Hematopoietic multipotent progenitor cell (in vitro differentiated cells): Measurements from ENCODE around the gene B4GALNT1. TPM values are rescaled to one million over a fixed set of nuclear protein-coding genes. Genes with fewer than 3 reads are reported as not detected.
A peak's percentile ranks its signal among the peaks of the same experiment; 100 is the strongest.
"Not testable (repeated sequence)": the region's sequence is repeated elsewhere in the genome, so short reads cannot be mapped to it uniquely, and the experiment has no call there.

Source experiments
- DNase-seq, 3 donors: peaks; one replicate each; pipeline ENCODE4 v3.0.0-alpha.2; 2011 to 2015; ENCODE audit warnings: low read depth in 2 of 3, low spot score in 2 of 3
- total RNA-seq: library from RNA; depleted of rRNA; stranded (reverse); fragments of >200 nt; gene quantifications from one replicate; pipeline ENCODE4 v1.2.3, GENCODE V29; 2012

B4GALNT1 gene
- total RNA-seq, 1 donor, result 0.81 TPM

DNA sequence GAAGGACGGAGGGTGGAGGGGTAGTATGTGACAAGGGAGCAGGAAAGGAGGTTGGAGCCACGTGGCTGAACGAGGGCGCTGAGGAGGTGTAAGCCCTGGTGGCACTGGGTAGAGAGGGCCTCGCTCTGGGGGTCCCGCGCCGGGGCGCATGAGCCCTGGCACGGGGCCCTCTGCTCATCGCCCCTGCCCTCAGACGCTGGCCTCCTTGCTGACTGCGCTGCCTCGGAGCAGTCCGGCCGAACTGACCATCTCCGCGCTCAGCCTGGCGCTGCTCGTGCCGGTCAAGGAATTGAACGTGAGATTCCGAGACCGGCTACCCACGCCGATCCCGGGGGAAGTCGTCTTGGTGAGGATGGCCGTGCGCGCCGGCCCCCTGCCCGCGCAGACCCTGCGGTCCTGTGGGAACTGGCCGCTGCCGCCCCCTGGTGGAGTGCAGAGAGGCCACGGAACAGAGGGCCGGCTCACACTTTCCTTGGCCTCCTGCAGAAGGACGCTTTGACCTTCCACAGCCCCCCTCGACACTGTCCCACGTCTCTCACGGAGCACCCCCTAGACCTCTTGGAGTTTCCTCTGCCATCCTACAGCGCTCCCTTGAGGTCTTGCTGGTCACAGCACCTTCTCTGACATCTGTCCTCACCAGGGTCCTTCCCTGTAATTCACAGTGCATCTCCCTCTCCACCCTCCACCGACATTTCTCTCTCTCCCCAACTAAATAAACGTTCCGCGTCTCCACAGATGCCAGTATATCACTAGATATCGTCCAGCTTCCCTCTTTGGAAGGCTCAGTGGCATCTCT is 11.3 kb downstream of the B4GALNT1 start:
- DNase-seq, result peak in 1 of 3 donors; percentile 51

DNA sequence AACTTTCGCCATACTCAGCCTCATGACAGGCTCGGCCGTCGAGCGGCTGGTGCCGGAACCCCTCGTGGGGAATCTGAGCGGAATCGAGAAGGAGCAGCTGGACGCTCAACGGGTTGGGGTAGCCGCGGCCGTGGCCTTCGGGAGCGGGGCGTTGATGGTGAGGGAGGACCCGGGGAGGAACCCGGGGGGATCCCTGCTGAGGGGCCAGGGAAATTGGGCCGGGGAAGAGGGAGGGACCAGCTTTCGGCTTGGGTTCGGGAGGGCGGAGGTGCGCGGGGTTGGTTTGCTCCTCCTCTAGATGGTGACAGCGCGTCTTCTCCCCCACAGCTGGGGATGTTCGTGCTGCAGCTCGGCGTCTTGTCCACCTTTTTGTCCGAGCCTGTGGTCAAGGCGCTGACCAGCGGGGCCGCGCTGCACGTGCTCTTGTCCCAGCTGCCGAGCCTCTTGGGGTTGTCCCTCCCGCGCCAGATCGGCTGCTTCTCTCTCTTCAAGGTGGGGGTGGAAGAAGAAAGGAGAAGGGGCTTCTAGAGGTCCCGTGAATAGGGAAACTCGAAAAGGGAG is 12.0 kb downstream of the B4GALNT1 start:
- DNase-seq, result no peak

DNA sequence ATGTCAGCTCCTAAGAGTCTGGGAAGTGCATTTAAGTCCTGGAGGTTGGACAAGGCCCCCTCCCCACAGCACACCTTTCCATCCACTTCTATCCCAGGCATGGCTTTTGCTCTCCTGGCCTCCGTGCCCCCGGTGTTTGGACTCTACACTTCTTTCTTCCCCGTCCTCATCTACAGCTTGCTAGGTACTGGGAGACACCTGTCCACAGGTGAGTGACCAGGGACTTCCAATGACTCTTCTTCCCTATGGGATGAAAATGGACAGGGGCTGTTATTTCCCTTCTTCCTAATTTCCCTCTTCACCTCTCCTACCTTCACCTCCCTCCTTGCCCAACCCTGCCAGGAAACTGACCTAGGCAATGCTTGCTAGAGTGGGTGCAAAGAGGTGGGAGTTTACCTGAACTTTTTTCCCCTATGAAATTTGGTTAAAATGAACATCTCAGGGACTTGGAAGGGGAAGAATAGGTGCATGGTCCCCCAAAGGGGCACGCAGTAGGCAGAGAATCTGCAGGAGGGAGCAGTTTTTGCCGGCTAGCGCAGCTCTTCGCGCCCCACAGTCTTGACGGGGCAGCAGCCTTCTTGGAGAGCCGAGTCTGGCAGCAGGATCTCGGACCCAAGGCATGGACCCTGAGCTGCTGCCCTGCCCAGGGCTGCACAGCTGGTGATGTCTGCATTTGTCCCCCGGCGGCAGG is 12.6 kb downstream of the B4GALNT1 start:
- no peak for DNase-seq

DNA sequence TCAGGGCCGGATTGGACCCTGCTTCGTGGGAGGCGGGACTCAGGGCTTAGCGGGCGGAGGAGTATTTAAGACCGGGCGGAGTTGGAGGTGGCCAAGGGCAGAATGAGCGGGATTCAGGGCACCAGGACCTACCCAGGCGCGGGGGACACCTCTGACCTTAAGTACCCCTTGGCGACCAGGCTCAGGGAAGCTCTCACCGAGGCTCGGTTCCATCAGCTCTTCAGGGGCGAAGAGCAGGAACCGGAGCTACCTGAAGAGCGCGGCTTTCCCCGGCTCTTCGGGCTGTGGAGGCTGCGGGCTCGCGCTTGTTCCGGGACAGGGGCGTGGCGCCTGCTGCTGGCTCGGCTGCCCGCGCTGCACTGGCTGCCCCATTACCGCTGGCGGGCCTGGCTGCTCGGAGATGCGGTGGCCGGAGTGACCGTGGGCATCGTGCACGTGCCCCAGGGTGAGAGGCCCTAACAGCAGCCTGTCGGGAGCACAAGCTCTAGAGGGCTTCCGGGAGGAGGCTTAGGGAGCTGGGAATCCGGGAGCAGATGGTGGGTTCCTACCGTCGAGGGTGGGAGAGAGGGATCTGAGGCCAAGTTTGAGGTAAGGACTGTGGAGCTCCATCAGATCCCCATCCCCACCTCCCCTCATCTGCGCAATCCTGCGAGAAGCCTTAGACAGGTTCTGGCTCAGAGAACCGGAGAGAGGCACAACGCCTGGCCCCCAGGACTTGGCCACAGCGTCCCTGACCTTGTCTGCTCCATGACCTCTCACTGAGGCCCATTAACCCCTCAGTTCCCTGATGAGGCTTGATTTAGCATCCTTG is 13.4 kb downstream of the B4GALNT1 start:
- DNase-seq, result no peak

DNA sequence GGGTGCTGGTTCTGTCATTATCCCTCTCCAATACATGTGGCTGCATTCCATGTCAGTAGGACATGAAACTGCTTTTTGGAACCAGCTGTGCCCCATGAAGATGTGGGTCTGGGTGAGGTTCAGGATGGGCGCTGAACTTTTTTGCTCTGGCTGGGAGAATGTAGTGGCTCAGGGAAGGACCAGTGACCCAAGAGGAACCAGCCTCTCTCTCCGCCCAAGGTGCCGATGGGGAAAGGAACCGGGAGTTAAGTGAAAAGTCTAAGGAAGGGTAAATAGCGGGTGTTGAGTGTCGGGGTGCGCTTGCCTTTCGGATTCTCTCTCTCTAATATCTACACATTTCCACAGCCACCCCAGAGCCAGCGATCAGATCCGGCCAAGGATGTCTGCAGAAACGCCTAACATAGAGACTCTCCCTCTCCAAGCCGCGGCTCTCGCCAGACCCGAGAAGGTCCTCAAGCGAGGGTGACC is 14.0 kb downstream of the B4GALNT1 start:
- DNase-seq, result no peak

DNA sequence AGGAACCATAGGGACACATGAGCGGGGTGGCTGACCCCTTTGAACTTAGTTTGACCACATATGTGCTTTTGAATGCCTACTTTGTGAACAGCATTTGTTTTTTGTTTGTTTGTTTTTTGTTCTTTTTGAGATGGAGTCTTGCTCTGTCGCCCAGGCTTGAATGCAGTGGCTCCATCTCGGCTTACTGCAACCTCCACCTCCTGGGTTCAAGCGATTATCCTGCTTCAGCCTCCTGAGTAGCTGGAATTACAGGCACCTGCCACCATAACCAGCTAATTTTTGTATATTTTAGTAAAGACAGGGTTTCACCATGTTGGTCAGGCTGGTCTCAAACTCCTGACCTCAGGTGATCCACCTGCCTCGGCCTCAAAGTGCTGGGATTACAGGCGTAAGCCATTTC is 14.6 kb downstream of the B4GALNT1 start:
- DNase-seq, result not testable (repeated sequence)

DNA sequence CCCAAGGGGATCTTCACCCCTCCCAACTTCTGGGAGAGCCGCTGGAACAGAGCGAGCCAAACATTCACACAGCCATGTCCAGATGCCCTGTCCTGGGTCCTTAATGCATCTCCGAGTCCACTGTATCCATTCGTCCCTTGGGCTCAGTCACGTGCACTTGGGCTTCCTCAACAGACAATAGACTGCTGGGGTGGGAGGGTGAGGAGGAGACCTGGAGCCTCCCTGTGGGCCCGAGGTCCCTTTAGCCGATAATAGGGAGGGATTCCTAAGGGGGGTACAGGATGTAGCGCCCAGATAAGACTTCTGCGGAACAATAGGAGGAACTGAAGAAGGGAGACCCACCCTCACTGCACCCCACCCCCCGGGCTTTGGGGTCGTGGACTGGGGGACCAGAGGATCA is 15.1 kb downstream of the B4GALNT1 start:
- DNase-seq, result no peak

DNA sequence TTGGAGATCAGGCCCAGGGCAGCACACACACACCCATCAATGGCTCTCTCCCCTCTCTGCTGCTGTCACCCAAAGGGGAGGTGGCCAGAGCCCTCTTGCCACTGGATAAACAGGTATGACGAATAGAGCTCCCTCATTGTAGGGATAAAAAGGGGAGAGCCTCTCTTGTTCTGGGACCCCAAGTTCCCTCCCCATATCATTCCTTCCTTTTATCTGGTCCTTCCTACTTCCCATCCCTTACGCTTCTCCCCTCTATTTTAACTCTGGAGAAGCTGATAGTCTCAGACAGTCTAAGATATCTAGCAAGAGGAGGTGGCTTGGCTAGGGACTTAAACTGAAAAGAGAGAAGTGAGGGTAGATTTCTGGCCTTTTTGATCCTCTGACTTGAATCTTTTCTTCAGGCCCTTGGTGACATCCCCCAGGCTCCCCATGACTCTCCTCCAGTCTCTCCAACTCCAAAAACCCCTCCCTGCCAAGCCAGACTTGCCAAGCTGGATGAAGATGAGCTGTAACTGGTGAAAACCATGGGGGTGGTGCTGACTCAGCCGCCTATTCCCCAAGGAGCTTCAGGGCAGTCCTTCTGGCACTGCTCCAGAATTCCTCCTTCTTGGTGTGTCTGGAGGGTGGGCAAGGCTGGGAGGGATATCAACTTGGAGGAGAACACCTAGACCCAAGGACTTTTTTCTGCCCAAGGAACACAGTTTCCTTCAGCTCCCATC is 16.5 kb downstream of the B4GALNT1 start:
- DNase-seq, result no peak

DNA sequence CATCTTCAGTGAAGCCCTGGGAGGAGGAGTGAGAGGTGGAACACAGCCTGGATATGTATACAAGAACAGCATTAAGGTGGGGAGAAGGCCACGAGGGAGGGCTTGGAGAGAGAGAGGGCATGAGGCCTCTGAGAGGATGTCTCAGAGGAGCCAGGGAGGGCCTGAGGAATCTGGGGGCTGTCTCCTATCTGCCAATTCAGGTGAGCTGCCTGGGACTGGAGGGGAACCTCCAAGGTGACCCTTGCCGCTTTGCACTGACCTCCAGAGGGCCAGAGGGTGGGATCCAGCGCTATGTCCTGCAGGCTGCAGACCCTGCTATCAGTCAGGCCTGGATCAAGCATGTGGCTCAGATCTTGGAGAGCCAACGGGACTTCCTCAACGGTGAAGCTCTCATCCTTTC is 17.4 kb downstream of the B4GALNT1 start:
- DNase-seq, result no peak

DNA sequence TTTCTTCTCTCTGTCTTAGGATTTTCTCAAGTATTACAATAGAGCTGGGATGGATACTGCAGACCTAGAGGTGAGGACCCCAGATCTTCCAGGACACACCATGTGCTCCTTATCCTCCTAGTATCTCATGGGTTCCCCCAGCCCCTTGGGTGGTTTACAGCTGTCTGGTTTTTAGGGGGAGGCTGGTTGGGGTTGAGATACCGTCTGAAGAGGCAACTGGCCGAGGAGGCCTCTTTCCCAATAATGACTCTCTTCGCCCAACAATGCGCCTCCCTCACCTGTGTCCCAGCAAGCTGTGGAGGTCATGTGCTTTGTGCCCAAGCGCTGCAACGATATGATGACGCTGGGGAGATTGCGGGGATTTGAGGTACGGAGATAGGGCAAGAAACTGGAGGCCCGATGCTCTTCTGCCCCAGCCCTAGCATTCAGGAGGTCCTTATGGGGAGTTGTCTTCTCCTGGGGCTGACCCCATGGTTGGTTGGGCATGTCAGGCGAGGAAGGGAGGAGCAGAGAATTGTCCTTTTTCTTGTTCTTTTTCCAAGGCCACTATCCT is 18.0 kb downstream of the B4GALNT1 start:
- DNase-seq, result no peak

DNA sequence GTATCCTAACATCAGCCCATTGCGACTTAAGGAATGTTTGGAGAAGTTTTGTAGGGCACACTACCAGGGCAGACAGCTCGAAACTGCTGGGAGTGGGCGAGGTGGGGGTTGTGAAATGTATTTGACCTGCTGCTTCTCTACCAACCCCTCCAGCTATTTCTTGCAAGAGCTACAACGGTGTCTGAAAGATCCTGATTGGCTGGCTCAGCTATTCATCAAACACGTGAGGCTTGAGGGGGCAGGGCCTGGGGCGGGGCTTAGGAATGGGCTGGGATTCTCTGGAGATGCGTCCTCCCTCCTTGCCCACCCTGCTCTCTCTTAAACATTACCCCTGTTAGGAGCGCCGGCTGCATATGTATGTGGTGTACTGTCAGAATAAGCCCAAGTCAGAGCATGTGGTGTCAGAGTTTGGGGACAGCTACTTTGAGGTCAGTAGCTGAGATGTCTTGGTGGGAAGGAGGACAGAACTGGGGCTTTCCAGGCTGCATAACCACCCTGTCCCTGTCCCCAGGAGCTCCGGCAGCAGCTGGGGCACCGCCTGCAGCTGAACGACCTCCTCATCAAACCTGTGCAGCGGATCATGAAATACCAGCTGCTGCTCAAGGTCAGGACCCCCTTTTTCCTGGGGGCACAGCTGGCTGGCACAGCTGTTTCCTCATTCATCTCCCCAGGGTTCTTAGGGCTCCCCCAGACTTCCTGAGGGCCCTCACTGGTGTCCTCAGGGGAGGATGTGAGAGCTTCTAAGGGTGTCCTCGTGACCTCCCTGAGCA is 18.6 kb downstream of the B4GALNT1 start:
- peak in 1 of 3 donors; percentile 49 for DNase-seq

DNA sequence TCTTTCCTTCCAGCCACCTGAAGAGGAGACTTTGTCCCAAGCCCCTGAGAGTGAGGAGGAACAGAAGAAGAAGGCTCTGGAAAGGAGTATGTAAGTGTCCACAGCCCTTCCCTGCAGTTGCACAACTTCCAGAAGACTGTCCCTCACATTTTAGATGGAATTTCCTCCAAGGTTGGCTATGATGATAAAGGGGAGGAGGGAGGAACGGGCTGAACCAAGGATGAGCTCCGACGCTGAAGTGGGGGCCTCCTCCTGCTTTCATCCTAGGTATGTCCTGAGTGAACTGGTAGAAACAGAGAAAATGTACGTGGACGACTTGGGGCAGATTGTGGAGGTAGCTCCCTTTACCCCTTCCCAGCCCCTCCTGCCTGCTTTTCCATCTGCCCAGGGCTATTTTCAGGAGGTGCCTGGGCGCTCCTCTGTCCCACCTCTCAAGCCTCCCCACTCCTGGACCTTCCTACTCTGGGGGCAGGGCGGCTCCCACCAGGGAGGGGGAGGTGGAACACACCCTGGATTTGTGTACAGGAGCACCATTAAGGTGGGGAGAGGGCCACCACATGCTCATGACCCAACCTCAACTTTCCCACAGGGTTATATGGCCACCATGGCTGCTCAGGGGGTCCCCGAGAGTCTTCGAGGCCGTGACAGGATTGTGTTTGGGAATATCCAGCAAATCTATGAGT is 19.4 kb downstream of the B4GALNT1 start:
- no peak for DNase-seq

DNA sequence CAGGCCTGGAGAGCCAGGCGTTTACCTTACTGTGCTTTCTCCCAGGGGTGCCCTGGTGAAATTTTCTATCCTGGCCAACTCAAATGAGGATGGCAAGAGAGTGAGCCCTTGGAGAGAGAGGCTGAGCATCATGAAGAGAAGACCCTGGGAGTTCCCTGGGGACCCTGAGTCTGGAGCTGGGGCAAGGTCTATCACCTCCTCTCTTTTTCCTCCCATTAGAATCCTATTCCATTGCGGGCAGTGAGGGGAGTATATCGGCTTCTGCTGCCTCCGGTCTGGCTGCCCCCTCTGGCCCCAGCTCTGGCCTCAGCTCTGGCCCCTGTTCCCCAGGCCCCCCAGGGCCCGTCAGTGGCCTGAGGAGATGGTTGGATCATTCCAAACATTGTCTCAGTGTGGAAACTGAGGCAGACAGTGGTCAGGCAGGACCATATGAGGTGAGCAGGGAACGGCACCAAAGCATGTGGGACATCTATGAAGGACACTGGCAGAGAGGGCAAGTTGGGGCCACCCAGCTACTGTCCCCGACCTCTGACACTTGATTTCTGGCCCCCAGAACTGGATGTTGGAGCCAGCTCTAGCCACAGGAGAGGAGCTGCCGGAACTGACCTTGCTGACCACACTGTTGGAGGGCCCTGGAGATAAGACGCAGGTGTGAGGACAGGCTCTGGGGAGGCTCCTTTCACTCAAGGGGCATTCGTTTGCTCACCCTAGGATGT is 20.1 kb downstream of the B4GALNT1 start:
- no peak for DNase-seq

DNA sequence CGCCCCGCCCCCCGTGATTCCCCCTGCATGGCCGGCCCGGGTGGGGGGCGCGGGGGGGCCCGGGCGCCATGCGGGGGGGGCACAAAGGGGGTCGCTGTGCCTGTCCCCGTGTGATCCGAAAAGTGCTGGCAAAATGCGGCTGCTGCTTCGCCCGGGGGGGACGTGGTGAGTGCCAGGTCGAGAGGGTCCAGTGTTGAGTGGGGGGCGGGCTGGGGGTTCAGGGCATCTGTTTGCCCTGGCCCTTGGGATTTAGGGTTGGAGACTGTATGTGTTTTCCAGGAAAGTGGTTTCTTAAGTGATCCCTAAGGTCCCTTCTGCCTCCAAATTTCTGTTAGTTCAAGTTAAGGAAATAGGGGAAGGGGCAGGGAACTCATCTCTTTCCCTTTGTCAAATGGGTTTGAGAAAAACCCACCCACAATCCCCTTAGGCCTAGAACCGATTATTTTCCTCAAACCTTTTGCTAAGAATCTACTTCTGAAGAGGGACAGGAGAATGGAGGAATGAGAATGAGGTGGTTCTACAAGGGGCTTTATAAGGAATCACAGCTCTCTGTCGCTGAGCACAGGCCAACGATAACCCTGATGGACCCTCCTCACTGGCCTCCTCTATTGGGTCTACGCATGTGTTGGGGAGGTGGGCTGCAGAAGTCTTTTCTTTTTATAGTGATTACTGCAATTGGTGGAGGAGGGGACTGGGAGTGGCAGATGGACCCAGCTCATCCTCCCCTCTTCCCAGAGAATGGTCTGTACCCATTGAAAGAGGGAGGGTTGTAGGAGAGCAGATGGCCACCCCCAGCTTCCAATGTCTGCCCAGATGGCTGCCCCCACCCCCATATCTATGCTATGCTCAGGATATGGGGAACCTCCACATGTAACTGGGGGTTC is 20.9 kb downstream of the B4GALNT1 start:
- DNase-seq, result no peak

DNA sequence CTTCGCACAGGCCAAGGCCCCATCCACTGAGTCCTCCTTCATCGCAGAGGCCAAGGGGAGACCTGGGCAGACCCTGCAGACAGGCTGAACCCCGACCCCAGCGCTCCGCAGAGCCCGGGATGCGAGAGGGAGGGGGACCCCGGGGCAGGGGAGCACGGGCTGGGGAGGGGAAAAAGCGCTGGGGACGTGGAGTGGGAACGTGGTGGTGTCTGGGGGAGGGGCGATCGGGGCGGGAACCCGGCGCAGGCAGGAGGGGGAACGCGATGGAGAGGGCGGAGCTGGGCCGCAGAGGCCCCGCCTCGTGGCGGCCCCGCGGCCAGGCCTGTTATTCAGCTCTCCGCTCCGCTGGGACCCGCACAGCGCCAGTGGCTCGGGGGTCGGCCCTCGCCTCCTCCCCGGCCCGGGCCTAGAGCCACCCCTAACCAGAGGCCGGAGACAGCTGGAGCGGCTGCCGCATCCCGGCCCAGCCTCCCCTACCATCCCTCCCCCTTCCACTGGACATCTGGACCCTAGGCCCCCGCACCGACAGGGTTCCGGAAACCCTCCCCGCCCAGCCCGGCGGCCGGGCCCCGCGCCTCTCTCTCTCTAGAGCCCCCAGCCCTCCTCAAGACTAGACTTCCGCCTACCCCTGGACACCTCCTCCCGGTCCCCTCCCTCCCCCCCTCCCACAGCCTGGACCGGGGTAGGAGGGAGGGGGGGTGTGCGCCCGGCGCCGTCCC is 21.7 kb downstream of the B4GALNT1 start, which contains the start of gene ARHGEF25:
ARHGEF25 (plus strand) TSS at position 328 of the 719 bp plus-strand sequence. CDS start 460 bp downstream, outside the sequence.
- no peak for DNase-seq

DNA sequence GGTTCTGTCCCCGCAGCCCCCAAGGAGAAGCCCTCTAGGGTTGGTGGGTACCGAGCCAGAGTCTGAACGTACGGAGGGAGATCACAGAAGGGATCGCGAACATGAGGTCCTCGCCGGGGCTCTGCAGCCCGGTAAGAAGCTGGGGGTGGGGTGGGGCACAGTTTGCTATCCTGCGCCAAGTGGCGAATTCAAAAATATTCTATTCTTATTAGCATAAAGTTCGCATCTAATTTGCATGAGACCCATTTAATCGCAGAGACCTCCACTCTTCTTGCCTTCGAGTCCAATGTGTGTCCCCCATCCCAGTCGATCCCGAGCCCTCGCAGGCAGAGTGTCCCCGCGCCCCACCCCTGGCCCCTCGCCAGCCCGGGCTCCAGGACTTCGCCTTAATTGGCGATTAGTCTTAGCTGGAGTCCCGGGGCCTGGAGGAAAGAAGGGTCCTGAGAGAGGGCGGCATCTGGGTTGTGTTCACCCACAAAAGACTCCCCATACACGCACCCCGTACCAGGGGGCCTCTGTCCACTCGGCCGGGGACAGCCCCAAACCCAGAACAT is 22.4 kb downstream of the B4GALNT1 start:
- DNase-seq, result no peak
